Renal pelvis (tissue), 4 donors: ENCODE results near the gene AKT2. TPM values are rescaled to one million over a fixed set of nuclear protein-coding genes. Genes with fewer than 3 reads are reported as not detected.
"Not testable (repeated sequence)": the region's sequence is repeated elsewhere in the genome, so short reads cannot be mapped to it uniquely, and the experiment has no call there.

Source experiments
- DNase-seq: peaks from one replicate; pipeline ENCODE4 v3.0.0-alpha.2; 2013
- polyA plus RNA-seq, 3 donors: library from polyadenylated mRNA; unstranded; fragments of 120-200 nt; gene quantifications; one replicate each; pipeline ENCODE4 v1.2.1, GENCODE V29; 2013; ENCODE audit not compliant: insufficient read length in 3 of 3

The AKT2 gene
- polyA plus RNA-seq, 3 donors = 162 to 236 (median 219) TPM

DNA sequence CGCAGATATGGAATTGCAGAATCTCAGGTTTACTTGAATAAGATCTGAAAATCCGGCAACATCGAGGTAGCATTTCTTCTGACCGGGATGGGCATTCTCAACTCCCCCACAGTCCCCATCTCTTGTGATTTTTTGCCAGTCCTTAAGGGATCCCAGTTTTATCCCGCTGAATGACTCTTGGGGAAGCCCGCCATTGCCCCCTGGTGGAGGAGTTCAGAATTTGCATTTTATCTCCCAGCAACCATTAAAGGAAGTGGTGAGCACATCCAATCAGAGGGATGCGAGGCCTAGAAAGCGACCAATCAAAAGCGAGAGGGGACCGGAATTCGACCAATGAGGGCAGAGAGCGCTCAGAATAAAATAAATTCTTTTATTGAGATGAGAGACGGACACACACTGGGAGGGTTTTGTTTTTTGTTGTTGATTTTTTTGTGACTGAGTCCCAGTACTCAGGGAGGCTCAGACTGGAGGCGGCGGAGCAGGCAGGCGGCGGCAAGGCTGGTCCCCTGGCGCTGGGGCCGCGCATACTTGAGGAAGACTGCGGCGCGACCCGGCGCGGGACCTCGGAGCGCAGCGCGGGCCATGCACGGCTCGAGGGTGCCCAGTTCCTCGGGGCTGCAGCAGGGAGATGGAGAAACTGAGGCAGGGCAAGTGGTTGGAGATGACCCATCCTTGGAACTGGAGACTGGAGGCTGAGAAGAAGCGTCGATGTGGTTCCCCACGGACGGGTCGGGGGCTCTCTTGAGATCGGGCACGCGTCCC, 63.1 kb downstream of the AKT2 start:
- DNase-seq = peak; percentile 83

DNA sequence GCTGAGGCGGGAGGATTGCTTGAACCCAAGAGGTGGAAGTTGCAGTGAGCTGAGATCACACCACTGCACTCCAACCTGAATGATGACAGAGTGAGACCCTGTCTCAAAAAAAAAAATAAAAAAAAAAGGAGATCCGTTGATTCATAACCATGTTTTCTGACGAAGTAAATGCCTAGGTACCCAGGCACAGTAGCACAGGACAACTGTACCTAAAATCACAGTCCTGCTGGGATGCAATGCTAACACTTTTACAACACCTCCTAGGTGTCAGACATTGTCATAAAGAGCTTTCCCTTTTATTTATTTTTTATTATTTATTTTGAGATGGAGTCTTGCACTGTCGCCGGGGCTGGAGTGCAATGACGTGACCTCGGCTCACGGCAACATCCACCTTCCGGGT, 64.5 kb downstream of the AKT2 start:
- no peak for DNase-seq

DNA sequence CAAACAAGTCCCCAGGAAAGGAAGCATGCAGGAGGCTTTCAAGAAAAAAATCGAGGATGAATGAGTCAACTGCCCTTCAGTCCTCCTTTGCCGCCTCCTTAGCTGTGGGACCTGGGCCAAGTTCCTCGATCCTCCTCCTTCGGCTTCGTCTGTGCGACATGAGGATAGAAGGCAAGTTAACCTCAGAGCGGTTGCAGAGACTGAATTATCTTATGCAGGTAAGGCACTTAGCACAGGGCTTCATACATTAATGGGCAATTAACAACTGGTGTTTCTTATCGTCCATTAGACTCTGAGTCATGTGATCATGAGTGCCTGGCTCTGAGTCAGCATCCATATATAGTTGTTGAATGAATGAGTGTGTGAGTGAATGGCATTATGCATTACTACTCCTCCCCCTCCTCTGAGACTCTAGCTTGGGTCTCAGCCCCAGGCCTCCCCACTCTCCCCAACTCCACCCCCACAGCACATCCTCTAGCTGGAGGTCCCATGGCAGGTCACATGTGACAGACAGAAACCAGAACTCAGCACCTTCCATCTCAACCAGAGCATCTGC, 65.3 kb downstream of the AKT2 start:
- no peak for DNase-seq

DNA sequence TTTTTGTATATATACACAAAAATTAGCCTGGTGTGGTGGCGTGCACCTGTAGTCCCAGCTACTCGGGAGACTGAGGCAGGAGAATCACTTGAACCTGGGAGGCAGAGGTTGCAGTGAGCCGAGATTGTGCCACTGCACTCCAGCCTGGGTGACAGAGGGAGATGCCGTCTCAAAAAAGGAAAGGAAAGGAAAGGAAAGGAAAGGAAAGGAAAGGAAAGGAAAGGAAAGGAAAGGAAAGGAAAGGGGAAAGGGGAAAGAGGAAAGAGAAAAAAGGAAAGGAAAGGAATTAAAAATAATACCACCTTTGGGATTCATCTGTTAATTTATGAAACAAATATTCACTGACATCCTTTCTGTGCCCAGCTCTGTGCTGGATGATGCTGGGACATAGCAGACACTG, 66.1 kb downstream of the AKT2 start:
- DNase-seq = not testable (repeated sequence)

DNA sequence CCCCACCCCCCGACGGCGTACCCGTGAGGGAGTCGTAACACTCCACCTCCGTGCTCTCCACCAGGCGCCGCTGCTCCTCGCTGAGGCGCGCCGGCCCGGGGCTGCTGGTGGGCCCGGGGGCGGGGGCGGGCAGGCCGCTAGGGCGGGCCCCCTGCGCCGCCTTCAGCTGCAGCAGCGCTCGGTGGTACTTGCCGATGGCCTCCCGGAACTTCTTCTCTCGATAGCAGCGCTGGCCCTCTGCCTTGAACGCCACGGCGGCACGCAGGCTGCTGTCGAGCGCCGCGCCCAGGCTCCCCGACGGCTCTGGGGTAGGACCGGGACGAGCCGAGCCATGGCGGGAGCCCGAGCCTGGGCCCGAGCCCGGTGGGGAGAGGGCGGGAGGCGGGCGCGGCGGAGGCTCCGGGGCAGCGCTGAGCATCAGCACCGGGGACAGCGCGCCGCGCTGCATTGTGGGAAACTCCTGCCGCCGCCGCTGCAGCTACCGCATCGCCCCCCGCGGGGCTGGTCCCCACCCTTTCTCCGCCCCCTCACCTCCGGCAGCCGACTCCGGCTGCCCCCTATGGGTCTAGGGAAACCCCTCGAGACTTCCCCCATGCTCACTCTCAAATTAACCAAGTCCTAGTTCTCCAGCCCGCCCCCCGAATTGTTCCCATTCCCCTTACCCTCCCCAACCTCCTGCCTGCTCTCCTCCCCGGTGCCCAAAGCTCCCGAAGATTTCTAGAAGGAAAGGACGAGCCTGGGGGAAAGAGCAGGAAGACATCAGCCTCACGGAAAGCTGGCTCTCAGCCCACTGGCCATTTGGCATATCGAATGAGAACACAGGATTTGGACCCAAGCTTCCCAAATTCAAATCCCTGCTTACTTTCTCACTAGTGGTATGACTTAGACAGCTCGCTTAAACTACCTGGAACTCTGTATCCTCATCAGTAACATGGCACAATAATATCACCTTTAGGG, 66.9 kb downstream of the AKT2 start, which contains the start of gene TTC9B:
Gene TTC9B, minus strand, starts transcription at position 451 of the 957 bp plus-strand sequence. Its CDS starts 3 bp downstream, at position 448.
- DNase-seq = no peak

DNA sequence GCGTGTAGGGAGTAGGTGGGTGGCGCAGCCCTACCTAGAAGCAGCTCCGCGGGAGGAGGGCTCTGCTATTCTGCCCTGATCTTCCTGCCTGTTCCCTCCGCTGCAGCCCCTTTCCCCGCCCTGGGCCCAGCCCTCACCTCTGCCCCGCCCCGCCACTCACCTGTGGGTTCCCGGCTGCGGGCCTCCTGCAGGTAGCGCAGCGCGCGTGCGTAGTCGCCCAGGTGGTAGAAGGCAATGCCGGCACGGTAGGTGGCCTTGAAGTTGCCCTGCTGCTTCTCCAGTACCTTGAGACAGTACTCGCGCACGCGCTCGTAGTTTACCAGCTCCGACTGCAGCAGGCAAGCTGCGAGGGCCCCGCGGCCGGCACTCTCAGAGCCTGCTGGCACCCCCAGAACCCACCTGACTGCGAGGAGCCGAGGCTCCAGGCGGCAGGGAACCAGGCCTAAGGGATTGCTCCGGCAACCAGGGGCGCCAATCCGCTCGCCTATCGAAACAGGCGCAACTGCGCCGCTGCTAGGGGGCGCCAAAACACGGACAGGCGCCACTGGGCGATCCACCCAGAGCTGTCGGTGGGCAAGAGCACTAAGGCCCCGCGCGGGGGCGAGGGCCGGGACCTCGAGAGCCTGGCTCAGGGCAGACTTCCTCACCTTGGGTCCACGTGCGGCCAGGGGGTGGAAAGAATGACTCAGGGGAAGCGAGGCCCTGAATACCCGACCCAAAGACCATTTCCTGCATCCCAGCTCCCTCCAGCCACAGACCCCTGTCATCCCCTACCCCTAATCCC, 67.9 kb downstream of the AKT2 start:
- DNase-seq = no peak

DNA sequence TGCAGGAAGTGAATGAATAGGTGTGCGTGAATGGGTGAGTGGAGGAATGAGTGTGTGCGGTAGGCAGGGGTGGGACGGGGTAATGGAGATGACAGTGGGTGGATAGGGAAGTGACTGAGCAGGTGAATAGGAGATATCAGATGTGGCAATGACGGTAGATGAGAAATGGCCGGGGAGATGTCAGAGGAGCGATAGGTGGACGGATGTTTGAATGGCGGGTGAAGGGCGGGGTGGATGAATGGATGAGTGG, 68.4 kb downstream of the AKT2 start:
- no peak for DNase-seq

DNA sequence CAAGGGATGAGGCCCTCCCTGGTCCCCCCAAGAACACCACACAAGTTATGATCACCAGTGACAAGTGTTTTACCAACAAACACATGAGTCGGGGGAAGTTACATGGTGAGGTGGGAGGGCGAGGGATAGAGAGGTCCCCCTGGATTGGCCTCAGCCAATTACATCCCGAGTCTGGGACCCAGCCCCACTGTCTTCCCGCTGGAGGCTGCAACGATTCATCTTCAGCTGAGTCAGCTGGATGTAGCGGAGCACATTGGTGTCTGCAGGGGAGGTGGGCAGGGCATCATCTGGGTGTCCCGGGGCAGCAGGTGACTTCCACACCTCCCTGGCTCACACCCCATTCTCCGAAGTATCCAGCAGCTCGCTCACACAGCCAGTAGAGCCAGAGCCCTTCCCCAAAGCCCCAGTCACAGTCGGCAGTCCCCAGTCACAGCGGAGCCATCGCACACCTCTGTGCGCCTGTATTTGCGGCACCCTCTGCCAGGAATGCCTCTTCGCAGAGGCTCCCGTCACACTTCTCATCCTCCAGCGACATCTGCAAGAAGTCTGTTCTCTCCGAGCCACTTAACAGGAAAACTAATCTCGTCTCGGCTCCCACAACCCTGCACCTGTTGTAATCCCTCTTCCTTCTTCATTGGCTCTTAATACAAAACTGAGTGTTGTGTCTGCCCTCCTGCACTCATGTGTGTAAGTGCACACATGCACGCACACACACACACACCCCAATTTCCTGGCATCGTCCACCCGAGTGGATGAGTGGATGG, 69.0 kb downstream of the AKT2 start:
- no peak for DNase-seq

DNA sequence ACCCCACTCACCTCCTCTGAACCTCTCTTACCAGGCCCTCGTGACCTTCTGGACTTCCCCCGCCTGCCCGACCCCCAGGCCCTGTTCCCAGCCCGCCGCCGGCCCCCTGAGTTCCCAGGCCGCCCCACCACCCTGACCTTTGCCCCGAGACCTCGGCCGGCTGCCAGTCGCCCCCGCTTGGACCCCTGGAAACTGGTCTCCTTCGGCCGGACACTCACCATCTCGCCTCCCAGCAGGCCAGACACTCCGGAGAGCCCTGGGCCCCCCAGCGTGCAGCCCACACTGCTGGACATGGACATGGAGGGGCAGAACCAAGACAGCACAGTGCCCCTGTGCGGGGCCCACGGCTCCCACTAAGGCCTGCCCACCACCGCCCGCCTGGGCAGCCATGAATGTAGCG, 70.2 kb downstream of the AKT2 start:
- no peak for DNase-seq

DNA sequence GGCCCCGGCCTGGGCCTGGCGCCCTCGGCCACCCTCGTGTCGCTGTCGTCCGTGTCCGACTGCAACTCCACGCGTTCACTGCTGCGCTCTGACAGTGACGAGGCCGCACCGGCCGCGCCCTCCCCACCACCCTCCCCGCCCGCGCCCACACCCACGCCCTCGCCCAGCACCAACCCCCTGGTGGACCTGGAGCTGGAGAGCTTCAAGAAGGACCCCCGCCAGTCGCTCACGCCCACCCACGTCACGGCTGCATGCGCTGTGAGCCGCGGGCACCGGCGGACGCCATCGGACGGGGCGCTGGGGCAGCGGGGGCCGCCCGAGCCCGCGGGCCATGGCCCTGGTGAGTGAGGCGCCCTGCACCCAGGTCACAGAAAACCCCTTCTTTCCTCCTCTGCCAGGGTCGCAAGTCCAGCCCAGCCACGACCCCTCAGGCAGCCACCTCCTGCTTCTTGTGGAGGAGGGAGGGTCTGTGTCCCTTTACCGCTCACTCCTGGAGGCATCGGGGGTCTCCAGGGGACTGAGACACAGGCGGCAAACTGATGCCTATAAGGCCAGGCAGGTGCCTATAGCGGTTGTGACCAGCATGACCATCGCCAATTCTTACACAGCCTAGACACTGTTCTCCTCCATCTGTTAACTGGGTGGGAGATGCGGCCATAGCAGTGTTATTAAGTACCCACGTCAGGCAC, 71.1 kb downstream of the AKT2 start:
- no peak for DNase-seq

DNA sequence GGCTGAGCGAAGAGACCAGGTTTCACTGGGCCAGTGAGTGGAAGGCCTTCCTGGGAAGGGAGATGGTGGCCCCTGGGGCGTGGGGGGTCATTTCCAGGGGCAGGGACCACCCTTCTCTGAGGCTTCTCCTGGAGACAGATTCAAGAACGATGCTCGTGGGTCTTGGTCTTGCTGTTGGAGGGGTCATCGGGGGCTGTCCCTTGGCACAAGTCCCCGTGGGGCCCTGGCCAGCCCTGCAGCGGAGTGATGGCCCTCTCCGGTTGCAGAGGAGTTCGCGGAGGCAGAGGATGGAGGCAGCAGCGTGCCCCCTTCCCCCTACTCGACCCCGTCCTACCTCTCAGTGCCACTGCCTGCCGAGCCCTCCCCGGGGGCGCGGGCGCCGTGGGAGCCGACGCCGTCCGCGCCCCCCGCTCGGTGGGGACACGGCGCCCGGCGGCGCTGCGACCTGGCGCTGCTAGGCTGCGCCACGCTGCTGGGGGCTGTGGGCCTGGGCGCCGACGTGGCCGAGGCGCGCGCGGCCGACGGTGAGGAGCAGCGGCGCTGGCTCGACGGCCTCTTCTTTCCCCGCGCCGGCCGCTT, 71.8 kb downstream of the AKT2 start:
- DNase-seq = no peak

DNA sequence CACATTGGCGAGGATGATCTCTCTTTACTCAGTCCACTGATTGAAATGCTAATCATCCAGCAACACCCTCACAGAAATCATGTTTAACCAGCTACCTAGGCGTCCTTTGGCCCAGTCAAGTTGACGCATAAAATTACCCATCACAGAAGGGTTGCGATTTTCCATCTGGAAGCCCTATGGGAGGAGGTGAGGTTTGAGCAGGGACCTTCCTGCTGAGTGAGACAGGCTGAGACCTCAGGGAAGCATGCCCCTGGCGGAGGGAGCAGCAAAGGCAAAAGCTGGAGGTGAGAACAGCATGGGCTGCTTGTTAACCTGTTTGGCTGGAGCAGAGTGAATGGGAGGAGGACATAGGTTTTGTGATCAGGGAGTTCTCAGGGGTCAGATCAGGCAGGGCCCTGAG, 74.3 kb downstream of the AKT2 start:
- no peak for DNase-seq

DNA sequence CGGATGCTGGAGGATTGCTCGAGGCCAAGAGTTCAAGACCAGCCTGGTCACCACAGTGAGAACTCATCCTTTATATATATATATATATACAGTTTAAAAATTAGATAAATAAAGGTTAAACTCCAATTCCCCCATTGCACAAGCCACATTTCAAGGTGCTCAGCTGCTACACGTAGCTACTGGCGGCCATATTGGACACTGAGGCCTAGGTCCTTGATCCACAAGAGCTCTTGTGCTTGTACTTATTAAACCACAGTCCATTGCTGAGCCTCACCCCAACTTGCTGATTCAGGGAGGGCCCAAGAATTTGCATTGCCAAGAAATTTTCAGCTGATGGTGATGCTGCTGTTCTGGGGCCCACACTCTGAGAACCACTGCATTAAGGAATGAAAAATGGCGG, 76.5 kb downstream of the AKT2 start:
- no peak for DNase-seq

DNA sequence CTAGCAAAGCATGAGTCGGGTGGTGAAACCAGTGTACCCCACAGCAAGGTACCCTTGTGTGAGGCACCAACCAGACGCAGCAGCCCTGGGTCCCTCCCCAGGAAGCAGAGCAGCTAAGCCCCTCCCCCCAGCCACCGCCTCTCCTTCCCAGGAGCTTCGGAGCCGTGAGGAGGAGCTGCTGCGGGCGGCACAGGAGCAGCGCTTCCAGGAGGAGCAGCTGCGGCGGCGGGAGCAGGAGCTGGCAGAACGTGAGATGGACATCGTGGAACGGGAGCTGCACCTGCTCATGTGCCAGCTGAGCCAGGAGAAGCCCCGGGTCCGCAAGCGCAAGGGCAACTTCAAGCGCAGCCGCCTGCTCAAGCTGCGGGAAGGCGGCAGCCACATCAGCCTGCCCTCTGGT, 79.4 kb downstream of the AKT2 start:
- DNase-seq = no peak

DNA sequence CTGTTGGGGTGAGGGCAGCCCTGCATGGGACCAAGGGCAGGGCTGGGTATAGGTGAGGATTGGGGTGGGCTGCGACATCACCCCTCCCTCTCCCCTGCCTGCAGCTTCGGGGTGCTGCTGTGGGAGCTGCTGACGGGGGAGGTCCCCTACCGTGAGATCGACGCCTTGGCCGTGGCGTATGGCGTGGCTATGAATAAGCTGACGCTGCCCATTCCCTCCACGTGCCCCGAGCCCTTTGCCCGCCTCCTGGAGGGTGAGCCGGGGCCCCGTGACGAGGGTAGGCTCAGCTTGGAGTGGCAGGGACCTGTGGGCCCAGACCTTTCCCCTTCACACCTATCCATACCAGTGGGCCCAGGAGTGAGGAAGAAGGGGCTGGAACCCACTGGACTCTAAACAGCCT, 80.8 kb downstream of the AKT2 start:
- no peak for DNase-seq

DNA sequence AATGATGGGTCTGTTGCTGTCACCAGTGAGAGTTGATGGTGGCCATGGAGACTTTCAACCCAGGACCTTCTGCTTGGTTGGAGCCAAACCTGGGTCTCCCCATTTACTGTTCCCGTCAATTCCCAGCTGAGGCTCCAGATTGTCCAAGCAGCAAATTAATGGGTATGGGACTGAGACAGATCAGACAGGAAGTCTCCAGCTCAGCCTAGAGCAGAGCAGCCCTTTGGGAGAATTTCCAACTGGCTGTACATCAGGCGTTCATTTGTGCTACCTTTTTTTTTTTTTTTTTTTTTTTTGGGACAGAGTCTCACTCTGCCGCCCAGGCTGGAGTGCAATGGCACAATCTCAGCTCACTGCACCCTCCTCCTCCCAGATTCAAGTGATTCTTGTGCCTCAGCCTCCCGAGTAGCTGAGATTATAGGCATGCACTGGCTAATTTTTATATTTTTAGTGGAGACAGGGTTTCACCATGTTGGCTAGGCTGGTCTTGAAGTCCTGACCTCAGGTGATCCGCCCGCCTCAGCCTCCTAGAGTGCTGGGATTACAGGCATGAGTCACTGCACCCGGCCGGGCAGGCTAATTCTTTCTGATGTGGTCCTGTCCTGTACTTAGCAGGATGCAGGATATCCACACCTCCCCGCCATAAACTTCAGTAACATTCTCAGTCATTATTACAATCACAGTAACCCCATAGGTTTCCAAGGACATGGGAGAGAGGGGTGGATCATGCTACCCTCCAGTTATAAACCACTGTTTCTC, 84.6 kb downstream of the AKT2 start:
- DNase-seq = no peak

DNA sequence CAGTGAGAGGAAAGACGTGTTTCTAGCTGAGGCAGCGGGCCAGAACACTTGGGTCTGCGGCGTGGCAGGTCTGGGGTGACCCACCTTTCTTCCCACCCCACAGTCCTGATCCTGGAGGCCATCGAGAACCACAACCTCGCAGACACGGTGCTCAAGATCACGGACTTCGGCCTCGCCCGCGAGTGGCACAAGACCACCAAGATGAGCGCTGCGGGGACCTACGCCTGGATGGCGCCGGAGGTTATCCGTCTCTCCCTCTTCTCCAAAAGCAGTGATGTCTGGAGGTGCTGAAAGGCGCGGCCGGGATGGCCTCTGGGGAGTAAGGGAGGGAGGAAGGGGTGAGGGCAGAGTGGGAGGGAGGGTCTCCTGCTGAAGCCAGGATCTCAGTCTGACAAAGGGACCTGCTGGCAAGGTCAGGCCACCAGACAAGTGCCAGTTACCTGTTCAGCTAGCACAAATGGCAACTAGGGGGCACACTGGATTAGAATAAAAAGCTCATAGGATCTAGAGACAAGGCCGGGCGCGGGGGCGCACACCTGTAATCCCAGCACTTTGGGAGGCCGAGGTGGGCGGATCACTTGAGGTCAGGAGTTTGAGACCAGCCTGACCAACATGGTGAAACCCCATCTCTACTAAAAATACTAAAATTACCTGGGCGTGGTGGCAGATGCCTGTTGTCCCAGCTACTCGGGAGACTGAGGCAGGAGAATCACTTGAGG, 86.7 kb downstream of the AKT2 start:
- DNase-seq = no peak

DNA sequence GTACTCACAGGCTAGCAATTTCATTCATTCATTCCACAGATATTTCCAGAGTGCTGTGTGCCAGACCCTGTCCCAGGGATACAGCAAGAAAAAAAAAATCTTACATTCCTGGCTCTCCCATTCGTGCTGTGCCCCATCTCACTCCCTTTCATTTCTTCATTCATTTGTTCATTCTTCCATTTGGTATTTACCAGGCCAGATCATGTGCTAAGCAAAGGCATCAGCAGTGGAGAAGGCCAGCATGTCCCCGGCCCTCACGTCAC, 91.6 kb downstream of the AKT2 start:
- no peak for DNase-seq
